Measurements from ENCODE around the gene UNC79.

The UNC79 gene

GRCh38 chr14:93712838-93713724 lies 282.3 kb downstream of the UNC79 start:
- no peak for DNase-seq (ENCODE audit: low spot score)
- no peak for TF ChIP-seq CTCF (IDR thresholded peaks at IDR 0.05; ENCODE audit: extremely low read depth, insufficient read depth, missing control alignments)
- in situ Hi-C loops (cut with MboI; ENCODE audit: low pct_unique_long_range_greater_than_20kb, low sequenced_read_pairs, unreplicated experiment) = no loop called here

- no peak for DNase-seq (ENCODE audit: low spot score)
- in situ Hi-C loops (cut with MboI; ENCODE audit: low pct_unique_long_range_greater_than_20kb, low sequenced_read_pairs, unreplicated experiment) = no loop called here
These were observed 283.1 kb downstream of the UNC79 start for GRCh38 chr14:93713726-93714405.

GRCh38 chr14:93714605-93715004 lies 283.9 kb downstream of the UNC79 start:
- in situ Hi-C loops (cut with MboI; ENCODE audit: low pct_unique_long_range_greater_than_20kb, low sequenced_read_pairs, unreplicated experiment) = no loop called here
- no peak for TF ChIP-seq CTCF (IDR thresholded peaks at IDR 0.05; ENCODE audit: extremely low read depth, insufficient read depth, missing control alignments)
- DNase-seq (ENCODE audit: low spot score) = no peak

More at GRCh38 chr14:93713726-93714405, 283.1 kb downstream of the UNC79 start:
- no peak for TF ChIP-seq CTCF (IDR thresholded peaks at IDR 0.05; ENCODE audit: extremely low read depth, insufficient read depth, missing control alignments)

- no peak for TF ChIP-seq CTCF (IDR thresholded peaks at IDR 0.05; ENCODE audit: extremely low read depth, insufficient read depth, missing control alignments)
- peak; percentile 13 for DNase-seq (ENCODE audit: low spot score)
- in situ Hi-C loops (cut with MboI; ENCODE audit: low pct_unique_long_range_greater_than_20kb, low sequenced_read_pairs, unreplicated experiment) = no loop called here
These were observed 284.7 kb downstream of the UNC79 start for GRCh38 chr14:93715279-93715927.

GRCh38 chr14:93716002-93716745 lies 285.4 kb downstream of the UNC79 start:
- TF ChIP-seq CTCF (IDR thresholded peaks at IDR 0.05; ENCODE audit: extremely low read depth, insufficient read depth, missing control alignments) = no peak
- peak; percentile 9 for DNase-seq (ENCODE audit: low spot score)
- in situ Hi-C loops (cut with MboI; ENCODE audit: low pct_unique_long_range_greater_than_20kb, low sequenced_read_pairs, unreplicated experiment) = no loop called here
